MM.1S (cell line): ENCODE results near the gene CBX8.
A peak's percentile ranks its signal among the peaks of the same experiment; 100 is the strongest.

ENCODE experiments used
- DNase-seq: peaks from one replicate; pipeline ENCODE4 v3.0.0-alpha.2; 2015
- H2AFZ ChIP-seq: fragments of 300-600 bp; sonication (generic); 2 replicates; pipeline ENCODE4 v1.6.0; 2016; ENCODE audit warnings: antibody characterized with exemption, low read length
- H3F3A ChIP-seq: fragments of 300-600 bp; sonication (generic); 2 replicates; pipeline ENCODE4 v1.6.1; 2016; ENCODE audit warnings: mild to moderate bottlenecking, antibody characterized with exemption, low read length, moderate library complexity, mixed read lengths; ENCODE audit not compliant: insufficient read depth
- H3K27ac ChIP-seq: fragments of 300-600 bp; sonication (generic); 2 replicates; pipeline ENCODE4 v1.5.1; 2016; ENCODE audit warnings: mild to moderate bottlenecking, low read length
- H3K27me3 ChIP-seq: fragments of 300-600 bp; sonication (generic); replicated peaks from 2 replicates; pipeline ENCODE4 v1.6.0; 2016; ENCODE audit warnings: low read length; ENCODE audit not compliant: insufficient read depth
- H3K36me3 ChIP-seq: fragments of 300-600 bp; sonication (generic); replicated peaks from 2 replicates; pipeline ENCODE4 v1.6.1; 2016; ENCODE audit warnings: mild to moderate bottlenecking, low read length, mixed read lengths; ENCODE audit not compliant: insufficient read depth
- H3K4me1 ChIP-seq: fragments of 300-600 bp; sonication (generic); 2 replicates; pipeline ENCODE4 v1.6.1; 2016; ENCODE audit warnings: low read length, mixed read lengths
- H3K4me2 ChIP-seq: fragments of 300-600 bp; sonication (generic); 2 replicates; pipeline ENCODE4 v1.6.0; 2016; ENCODE audit warnings: low read depth, low read length
- H3K4me3 ChIP-seq: fragments of 300-600 bp; sonication (generic); 2 replicates; pipeline ENCODE4 v1.5.1; 2016; ENCODE audit warnings: low read length, mixed read lengths
- H3K79me2 ChIP-seq: fragments of 300-600 bp; sonication (generic); 2 replicates; pipeline ENCODE4 v1.6.1; 2016; ENCODE audit warnings: mixed run types, low read length, mixed read lengths
- H3K9ac ChIP-seq: fragments of 300-600 bp; sonication (generic); 2 replicates; pipeline ENCODE4 v1.6.1; 2016; ENCODE audit warnings: low read length, mixed read lengths
- H3K9me2 ChIP-seq: fragments of 300-600 bp; sonication (generic); replicated peaks from 2 replicates; pipeline ENCODE4 v1.6.1; 2016; ENCODE audit warnings: mild to moderate bottlenecking, low read length, mixed read lengths; ENCODE audit not compliant: insufficient read depth
- H3K9me3 ChIP-seq: fragments of 300-600 bp; sonication (generic); replicated peaks from 2 replicates; pipeline ENCODE4 v1.6.1; 2016; ENCODE audit warnings: mild to moderate bottlenecking, low read length, mixed read lengths; ENCODE audit not compliant: insufficient read depth
- H4K20me1 ChIP-seq: fragments of 300-600 bp; sonication (generic); 2 replicates; pipeline ENCODE4 v1.6.1; 2016; ENCODE audit warnings: mild to moderate bottlenecking, low read length, moderate library complexity, mixed read lengths; ENCODE audit not compliant: insufficient read depth
- CTCF ChIP-seq: fragments of 300-600 bp; sonication (generic); IDR thresholded peaks from 2 replicates; pipeline ENCODE4 v1.5.1; 2016; ENCODE audit warnings: antibody characterized with exemption, low read length, mixed read lengths
- EZH2 ChIP-seq: fragments of 300-600 bp; sonication (generic); optimal IDR thresholded peaks from 2 replicates; pipeline ENCODE3; 2017; ENCODE audit warnings: low read depth, mild to moderate bottlenecking, antibody characterized with exemption, low read length, mixed read lengths
- EZH2phosphoT487 ChIP-seq: fragments of 300-600 bp; sonication (generic); IDR thresholded peaks from 2 replicates; pipeline ENCODE4 v1.6.1; 2018; ENCODE audit warnings: antibody characterized with exemption, low read length

Gene CBX8

DNA sequence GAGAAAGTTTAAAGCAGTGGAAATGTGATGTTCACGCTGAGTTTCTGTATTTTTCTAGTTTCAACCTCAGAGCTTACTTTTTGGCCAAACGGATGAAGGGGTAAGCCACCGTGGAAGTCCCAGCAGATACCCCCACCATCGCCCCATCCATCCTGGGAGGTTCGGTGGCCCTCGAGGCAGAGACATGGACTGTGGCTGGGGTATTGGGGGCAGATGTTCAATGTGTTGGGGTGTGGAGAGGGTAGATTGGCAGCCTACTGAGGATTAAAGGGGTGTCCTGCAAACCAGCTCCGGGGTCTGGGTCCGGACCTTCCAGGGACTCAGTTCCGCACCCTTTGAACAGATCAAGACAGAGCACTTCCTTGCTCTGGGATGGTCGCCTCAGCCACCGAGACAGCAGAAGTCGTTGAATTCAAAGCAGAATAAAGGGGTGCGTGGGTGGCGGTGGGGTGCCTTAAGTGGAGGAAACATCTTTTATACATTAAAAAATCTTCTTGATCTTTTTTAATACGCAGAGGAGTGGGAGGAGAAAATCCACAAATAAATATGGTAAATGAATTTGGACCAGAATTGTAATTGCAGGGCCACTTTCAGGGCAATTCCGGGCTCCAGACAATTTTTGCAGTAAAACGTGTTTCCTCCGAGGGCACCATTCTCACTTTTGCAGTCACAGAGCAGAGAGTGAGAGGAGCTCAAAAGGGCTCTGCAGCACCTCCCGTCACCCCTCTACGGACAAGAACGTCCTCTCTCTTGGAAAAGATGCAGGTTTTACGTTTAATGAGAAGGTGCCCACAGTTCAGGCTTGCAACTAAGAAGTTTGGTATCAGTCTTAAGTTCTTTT is 8.2 kb upstream of the CBX8 start:
- no peak for DNase-seq
- H3K4me3 ChIP-seq = no peak overlapping the region
- H3K27ac ChIP-seq = no peak overlapping the region
- no peaks in the 10 kb centered on the region for H3F3A ChIP-seq
- H3K27me3 ChIP-seq = peaks cover 94% of the 10 kb centered on the region
- H3K9me3 ChIP-seq = no peaks in the 10 kb centered on the region
- H3K4me1 ChIP-seq = no peaks in the 10 kb centered on the region
- no peak overlapping the region for H2AFZ ChIP-seq
- H3K9me2 ChIP-seq = no peaks in the 10 kb centered on the region
- no peaks in the 10 kb centered on the region for H3K79me2 ChIP-seq
- no peak overlapping the region for H3K4me2 ChIP-seq
- TF ChIP-seq CTCF (no peak), EZH2phosphoT487 (no peak), EZH2 (no peak)
- H3K9ac ChIP-seq = no peak overlapping the region
- no peaks in the 10 kb centered on the region for H4K20me1 ChIP-seq
- H3K36me3 ChIP-seq = no peaks in the 10 kb centered on the region

- Histone ChIP-seq H4K20me1 (no peaks in the 10 kb centered on the region), H3K27me3 (peaks cover 100% of the 10 kb centered on the region), H3K9me2 (no peaks in the 10 kb centered on the region), H3K36me3 (no peaks in the 10 kb centered on the region), H3K4me1 (no peaks in the 10 kb centered on the region), H2AFZ (no peak overlapping the region), H3K27ac (no peak overlapping the region), H3K4me2 (no peak overlapping the region), H3K4me3 (no peak overlapping the region), H3K9ac (no peak overlapping the region), H3K9me3 (no peaks in the 10 kb centered on the region), H3F3A (no peaks in the 10 kb centered on the region), H3K79me2 (no peaks in the 10 kb centered on the region)
- no peak for DNase-seq
- TF ChIP-seq EZH2 (peak; percentile 82), EZH2phosphoT487 (no peak)
These were observed 7.3 kb upstream of the CBX8 start for GRCh38 chr17:79803997-79804855.

DNA sequence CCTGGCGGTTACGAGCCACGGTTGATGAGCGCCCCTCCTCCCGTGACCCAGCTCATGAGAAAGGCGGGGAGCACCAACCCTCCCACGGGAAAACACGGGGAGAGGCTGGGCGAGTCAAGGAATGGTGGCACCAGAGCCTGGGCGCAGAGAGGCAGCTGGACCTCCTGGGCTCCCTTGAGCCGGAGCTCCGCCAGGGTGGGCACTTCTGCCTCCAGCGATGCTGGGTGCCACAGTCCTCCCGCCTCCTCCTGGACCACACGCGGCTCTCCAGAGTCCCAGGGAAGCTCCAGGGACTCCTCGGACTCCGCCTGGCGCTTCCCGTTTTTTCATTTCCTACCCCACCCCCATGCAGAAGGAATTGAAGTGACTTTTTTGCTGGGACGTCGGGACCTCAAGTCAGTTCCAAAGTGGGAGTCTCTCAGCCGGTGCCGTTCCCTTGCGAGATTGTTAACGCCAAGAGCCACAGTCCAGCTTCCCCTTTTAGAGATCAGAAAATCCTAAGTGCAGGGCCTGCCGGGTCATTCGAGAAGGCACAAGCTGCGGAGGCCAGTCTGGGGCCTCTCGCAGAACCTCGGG is 6.6 kb upstream of the CBX8 start:
- no peaks in the 10 kb centered on the region for H3F3A ChIP-seq
- H3K27me3 ChIP-seq = peaks cover 100% of the 10 kb centered on the region
- no peak for DNase-seq
- H3K4me3 ChIP-seq = no peak overlapping the region
- 0 out of 2 replicates have a peak, but pooled peaks cover 3% of the 10 kb centered on the region for H3K4me1 ChIP-seq
- H2AFZ ChIP-seq = no peak overlapping the region
- H3K9ac ChIP-seq = no peak overlapping the region
- no peak for TF ChIP-seq CTCF
- H3K9me3 ChIP-seq = no peaks in the 10 kb centered on the region
- no peaks in the 10 kb centered on the region for H3K79me2 ChIP-seq
- no peak overlapping the region for H3K27ac ChIP-seq
- H4K20me1 ChIP-seq = no peaks in the 10 kb centered on the region
- H3K36me3 ChIP-seq = no peaks in the 10 kb centered on the region
- no peak overlapping the region for H3K4me2 ChIP-seq
- no peaks in the 10 kb centered on the region for H3K9me2 ChIP-seq
